RPMI7951 (cell line): ENCODE results near the gene CA5A. TPM values are rescaled to one million over a fixed set of nuclear protein-coding genes. Genes with fewer than 3 reads are reported as not detected.
"Not testable (repeated sequence)": the region's sequence is repeated elsewhere in the genome, so short reads cannot be mapped to it uniquely, and the experiment has no call there.

Experiments used
- DNase-seq: peaks from one replicate; pipeline ENCODE4 v3.0.0-alpha.2; 2012; ENCODE audit warnings: low read depth
- total RNA-seq: library from RNA; depleted of rRNA; stranded (reverse); fragments of >200 nt; shearing (Covaris generic); gene quantifications from 2 replicates; pipeline ENCODE4 v1.2.3, GENCODE V29; 2014

The CA5A gene
- total RNA-seq, 1 experiment from 2014 or later, result not detected

DNA sequence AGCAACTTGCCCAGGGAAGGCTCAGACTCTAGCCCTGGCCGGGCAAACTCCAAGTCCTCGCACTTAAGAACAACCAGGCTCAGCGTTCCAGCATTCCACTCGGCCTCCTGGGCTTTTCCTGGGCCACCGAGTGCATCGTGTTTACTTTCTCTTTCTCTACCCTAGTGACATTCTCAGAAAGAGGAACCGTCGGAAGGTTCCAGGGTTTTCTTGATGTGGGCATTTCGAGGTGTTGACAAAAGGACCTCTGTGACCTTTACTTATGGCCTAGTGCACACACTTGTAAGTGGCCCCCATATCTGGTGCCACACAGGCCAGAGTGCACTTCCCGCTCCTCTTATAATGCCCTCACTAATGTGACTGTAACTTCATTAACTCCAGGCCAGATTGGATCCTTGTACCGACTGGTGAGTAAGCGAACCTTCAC, 11.8 kb upstream of the CA5A start:
- no peak for DNase-seq

DNA sequence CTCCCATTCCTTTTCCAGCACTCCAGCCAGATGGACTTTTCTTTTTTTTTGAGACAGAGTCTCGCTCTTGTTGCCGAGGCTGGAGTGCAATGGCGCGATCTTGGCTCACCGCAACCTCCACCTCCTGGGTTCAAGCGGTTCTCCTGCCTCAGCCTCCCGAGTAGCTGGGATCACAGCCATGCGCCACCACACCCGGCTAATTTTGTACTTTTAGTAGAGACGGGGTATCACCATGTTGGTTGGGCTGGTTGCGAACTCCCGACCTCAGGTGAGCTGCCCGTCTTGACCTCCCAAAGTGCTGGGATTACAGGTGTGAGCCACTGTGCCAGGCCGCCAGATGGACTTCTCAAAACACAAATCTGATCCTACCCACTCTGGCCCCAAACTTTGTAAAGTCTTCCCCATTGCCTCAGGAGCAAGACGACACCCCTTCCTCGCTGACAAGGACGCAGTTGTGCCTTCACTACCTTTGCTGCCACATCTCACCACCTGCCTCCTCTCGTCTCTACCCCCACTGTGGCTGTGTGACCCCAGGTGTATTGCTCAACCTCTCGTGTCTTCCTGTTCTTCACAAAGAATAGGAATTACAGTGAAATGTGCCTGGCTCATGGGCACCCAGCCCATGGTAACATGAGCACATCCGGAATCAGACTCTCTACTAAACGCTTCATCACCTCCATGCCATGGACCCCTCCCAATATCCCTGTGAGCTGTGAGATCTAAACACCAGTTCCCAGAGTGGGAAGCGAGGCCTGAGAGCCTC, 11.2 kb upstream of the CA5A start:
- no peak for DNase-seq

DNA sequence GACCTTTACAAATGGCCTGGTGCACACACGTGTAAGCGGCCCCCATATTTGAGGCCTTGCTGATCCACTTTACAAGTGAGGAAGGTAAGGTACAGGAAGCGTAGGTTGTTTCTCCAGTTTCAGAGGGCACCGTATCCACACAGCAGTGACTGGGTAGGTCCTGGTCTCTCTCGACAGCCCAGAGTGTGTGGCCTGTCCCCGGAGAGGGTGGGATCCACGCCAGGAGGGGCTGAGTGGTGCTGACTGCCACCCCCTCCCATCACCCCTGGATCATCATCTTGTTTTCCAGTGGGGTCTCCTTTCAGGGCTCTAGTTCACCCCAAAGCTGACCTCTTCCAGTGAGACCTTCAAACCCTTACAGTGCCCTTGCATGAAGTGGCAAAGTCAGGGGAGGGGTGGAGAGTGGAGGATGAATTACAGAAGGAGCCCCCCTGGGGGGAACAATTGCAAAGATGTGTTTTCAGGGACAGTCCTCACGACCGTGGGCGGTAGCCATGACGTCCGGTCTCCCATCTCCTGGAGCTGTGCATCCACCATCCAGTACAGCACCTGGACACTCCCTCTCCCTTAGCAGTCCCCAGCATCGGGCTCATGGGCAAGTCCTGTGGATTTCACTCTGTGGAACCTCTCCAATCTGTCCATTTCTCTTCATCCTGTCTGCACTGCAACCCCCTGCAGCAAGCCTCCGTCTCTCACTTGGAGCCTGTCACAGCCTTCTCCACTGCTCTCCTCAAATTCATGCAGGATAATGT, 10.4 kb upstream of the CA5A start:
- no peak for DNase-seq

DNA sequence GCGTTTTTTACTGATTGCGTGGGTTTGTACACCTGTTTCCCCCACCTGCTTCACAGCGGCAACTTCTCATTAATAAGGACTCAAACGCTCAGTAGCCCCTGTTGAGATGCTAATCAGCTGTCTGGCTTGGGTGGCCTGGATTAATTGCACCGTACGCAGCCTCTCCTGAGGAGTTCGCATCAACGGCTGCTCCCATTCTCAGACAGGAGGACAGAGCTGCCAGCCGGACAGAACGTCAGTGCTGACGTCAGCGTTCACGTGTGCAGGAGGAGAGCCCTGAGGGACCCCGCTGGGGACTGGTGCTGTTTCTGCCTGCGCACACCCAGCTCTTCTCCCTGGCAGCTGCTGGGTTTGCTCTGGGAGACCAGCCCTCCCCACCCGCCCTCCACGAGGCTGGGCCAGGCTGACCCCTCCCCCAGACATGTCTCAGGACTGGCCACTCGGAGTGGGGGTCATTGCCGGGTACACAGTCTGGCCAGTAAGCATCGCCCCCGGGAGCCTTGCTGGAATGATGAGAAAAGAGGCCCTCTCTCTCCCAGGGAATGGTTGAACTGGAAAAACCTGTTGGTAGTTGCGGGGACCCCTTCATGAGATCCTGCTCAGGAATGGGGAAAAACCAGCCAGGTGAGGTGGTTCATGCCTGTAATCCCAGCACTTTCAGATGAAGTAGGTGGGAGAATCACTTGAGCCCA, 9.2 kb upstream of the CA5A start:
- DNase-seq, result no peak

DNA sequence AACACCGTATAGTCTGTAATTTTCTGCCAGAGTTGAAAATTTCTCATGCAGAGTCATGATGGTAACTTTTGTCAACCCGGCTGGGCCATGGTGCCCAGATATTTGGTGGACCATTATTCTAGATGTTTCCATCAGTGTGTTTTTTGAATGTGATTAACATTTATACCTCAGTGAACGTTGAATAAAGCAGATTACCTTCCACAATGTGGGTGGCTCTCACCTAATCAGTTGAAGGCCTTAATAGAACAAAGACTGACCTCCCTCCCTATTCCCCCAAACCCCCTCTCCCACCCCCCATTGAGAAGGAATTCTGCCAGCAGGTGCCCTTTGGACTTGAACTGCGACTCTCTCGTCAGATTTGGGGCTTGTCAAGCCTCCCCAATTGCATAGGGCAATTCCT, 6.4 kb upstream of the CA5A start:
- DNase-seq, result no peak

DNA sequence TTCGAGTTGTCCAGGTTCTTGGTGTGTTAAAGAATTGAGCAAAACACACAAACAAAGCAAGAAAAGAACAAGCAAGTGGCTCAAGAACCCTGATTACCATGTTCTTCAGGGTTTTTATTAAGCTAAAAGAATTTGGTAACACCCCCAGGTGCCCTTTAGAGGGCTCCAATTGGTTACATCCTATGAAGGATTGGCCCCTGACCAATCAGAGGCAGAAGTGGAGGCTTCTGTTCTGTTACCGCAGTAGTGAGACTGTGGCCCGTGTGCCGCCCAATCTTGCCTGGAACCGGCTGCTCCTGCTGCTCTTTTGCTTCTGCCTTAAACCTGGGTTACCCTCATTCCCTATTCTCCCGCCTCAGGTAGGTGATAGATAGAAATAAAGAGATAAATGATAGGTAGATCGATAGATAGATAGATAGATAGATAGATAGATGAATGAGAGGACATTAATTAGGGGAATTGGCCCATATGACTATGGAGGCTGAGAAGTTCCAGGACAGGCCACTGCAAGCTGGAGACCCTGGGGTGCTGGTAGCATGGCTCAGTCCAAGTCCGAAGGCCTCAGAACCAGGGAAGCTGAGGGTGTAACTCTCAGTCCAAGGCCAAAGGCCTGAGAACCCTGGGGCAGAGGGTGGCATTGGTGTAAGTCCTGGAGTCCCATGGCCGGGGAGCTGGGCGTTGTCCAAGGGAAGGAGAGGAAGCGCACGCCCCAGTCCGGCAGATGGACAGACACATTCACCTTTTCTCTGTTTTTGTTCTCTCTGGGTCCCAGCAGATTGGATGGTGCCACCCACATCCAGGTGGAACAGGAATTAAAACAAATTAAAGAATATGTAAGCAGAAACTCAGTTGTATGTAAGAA, 3.5 kb upstream of the CA5A start:
- DNase-seq, result no peak

DNA sequence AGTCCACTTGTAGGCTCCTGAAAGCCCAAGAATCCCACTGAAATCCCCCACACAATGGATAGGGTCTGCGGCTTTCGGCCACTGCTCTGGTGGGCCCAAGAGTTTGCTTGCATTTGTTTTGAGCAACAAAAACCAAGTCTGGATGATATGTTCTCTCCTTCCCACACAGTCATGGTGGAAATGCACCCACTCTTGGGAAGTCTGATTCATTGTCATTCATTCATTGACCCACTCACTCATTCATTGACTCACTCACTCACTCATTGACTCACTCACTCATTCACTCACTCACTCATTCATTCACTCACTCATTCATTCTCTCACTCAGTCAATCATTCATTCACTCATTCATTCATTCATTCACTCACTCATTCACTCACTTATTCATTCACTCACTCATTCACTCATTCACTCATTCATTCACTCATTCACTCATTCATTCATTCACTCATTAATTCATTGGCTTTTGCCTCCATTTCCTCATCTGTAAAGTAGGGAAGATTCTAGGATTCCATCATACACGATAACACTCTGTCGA, 2.2 kb upstream of the CA5A start:
- no peak for DNase-seq

DNA sequence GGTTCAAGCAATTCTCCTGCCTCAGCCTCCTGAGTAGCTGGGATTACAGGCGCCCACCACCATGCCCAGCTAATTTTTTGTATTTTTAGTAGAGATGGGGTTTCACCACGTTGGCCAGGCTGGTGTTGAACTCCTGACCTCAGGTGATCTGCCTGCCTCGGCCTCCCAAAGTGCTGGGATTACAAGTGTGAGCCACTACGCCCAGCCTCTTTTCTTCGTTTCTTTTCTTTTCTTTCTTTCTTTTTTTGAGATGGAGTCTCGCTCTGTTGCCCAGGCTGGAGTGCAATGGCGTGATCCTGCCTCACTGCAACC, 858 bp upstream of the CA5A start:
- not testable (repeated sequence) for DNase-seq

DNA sequence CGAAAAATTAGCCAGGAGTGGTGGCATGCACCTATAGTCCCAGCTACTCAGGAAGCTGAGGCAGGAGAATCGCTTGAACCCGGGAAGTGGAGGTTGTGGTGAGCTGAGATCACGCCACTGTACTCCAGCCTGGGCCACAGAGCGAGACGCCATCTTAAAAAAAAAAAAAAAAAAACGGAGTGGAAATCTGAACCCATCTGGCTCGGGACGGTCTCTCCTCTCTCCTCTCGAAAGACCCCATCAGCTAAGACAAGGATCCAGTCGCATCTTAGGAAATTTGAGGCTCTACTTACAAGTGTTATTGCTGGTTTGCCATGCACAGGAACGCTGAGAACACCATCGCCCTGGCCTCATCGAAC, 334 bp downstream of the CA5A start:
- not testable (repeated sequence) for DNase-seq

DNA sequence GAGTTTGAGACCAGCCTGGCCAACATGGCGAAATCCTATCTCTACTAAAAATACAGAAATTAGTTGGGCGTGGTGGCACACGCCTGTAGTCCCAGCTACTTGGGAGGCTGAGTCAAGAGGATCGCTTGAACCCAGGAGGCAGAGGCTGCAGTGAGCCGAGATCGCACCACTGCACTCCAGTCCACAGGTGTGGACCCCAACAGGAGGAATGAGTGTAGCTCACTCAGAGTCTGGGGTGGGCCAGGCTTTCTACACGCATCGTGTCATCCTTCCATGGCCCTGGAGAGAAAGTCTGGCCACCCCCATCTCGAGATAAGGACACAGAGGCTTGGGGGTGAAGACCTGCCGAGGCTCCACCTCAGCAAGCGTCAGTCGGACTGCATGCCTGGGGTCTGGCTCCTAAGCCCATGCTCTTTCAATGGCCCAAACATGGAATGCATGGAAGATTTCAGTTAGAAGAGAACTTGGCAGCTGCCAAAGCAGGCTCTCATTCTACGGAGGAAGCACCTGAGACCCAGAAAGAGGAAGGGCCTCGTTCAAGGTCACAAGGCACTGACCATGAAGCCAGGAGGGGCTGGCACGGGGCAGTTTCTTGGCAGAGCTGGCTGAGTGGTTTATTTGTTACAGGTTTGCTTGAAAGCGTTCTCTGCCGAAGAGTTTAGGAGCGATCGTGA, 1.4 kb downstream of the CA5A start:
- not testable (repeated sequence) for DNase-seq

DNA sequence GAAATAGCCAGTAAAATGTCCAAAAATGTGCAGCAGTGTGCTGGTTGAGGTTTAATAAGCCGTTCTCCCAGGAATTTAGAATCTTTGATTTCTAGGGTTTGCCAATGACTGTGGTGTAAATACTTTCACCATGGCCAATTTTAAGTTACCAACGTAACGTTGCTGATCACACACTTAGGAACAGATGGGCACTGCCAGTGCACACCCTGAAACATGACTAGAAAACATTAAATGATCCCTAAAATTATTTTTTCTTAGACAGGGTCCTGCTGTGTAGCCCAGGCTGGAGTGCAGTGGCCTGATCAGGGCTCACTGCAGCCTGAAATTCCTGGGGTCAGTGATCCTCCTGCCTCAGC, 3.2 kb downstream of the CA5A start:
- DNase-seq, result no peak

DNA sequence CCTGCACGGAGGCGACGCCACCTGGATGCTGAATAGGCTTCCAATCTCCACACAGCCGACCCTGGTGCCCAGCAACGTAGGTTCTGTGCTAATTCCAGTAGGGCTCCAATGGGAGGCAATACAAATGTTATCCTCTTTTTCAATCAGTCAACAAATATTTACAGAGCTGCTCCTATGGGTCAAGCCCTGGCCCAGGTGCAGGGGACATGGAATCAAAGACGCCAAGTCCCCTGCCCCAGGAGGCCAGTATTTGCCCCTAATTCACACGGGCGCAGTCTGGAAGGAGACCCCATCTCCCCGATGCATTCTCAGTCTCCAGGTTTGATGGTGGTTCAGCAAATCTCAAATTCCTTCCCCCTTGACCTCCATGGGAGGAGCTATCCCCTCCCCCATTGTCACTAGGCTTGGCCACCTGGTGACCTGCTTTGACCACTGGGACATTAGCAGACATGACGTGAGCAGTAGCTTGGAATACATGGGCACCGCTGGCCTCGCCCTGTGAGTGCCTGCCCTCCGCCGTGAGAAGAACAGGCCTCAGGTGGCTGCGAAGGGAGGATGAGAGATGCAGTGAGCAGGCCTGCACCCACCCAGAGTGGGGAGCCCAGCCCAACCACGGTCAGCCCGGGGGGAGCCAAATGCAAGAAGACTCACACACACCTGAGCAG, 3.7 kb downstream of the CA5A start:
- not testable (repeated sequence) for DNase-seq

DNA sequence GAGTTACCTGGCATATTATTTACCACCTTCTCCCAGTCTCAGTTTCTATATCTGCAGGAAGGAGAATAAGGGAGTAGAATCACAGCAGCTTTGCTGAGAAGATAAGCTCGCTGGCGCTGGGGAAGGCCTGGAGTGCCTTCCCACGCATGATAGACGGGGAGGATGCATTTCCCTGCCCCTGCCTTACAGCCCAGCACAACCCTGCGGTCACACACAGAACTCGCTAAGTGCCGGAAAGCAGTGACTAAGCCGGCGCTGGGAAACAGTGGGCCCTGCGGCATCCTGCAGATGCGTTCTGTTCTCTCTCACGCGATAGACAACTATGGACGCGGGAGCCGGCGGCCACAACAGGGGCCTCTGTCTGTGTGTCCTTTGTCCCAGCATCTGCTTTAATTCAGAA, 4.8 kb downstream of the CA5A start:
- peak; percentile 99 for DNase-seq

DNA sequence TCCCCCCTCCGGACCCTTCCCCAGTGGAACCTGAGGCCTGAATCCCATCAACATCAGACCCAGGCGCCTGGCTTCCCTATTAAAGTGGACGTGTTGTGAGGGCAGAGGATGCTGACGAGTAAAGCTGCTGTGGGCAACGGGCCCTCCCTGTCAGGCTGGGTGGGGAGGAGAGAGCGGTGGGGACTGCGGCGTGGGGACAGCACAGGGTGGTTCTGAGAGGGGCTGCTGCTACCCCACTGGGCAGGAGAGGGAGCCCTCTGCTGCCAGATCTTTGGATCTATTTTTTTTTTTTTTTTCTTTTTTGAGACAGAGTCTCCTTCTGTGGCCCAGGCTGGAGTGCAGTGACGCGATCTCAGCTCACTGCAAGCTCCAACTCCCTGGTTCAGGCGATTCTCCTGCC, 5.9 kb downstream of the CA5A start:
- DNase-seq, result peak; percentile 40

DNA sequence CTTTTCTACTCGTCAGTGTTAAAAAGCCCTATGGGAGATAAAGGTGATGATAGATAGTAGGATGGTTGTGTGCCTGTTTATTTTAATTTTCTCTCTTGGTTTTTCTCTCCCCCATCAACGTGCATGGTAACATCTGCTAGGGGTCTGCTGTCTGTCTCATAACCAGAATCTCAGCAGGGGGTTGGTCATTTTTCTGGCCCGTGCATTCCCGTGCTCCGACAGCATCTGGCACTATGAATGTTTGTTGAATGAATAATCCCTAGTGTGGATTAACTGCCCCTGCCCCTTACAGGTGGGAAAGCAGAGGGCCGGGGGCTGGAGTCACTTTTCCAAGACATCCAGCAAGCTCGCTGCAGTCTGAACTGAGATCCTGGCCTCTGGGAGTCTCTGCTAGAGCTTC, 6.3 kb downstream of the CA5A start:
- DNase-seq, result peak; percentile 41

DNA sequence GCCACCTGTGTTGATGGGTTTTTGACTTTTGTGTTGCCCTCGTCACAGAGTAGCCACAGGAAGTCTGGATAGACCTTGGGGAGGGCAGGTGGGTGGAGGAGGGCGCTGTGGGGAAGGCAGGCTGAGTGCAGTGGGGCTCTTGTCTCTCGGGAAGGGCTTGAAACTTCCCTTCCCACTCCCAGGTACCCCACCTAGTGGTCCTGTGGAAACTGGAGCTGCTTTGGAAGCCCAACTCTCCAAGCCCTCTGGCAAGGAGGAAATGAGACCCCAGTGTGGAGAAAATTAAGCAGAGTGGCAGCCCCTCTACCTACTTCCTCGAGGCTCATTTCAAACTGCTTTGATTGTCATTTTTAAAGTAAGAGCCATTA, 9.2 kb downstream of the CA5A start:
- DNase-seq, result no peak

DNA sequence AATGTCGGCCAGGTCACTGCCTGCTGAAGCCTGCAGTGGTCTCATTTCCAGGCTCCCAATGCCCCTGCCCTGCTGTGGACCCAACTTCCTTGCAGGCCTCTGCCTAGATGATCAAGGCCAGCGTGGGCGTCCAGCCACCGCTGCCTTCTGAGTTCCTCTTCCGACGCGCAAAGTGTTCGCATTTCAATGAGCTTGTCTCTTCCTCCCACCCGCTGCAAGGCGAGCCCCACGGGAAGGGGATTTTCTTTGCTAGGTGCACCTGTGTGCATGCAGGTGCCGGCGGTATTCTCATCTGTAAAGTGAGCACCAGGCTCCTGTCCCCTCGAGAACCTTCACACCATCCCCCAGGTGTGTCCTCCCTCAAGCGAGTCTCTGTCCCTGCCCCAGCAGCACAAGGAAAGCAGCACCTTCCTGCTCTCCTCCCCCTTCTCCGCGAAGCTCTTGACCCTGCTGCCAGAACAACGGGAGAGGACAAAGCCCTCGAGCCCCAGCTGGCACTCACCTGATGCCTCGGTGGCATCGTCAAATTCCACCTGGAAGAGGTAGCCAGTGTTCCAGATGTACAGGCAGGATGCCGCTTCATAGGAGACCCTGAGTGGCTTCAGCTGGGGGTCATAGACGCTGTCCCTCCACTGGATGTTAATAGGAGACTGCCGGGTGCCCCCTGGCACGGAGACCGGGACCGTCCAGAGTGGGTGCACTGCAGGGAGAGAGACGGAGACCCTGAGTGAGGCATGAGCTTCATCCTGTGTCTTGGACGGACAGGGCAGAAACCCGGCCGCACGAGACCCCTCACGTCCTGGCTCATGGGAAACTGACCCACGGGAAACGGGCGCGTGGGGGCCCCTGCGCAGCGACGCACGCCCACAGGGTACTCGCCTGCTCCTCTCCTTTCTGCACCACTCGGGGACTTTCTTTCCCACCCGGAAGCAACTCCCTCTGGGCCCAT, 9.8 kb downstream of the CA5A start:
- DNase-seq, result no peak

DNA sequence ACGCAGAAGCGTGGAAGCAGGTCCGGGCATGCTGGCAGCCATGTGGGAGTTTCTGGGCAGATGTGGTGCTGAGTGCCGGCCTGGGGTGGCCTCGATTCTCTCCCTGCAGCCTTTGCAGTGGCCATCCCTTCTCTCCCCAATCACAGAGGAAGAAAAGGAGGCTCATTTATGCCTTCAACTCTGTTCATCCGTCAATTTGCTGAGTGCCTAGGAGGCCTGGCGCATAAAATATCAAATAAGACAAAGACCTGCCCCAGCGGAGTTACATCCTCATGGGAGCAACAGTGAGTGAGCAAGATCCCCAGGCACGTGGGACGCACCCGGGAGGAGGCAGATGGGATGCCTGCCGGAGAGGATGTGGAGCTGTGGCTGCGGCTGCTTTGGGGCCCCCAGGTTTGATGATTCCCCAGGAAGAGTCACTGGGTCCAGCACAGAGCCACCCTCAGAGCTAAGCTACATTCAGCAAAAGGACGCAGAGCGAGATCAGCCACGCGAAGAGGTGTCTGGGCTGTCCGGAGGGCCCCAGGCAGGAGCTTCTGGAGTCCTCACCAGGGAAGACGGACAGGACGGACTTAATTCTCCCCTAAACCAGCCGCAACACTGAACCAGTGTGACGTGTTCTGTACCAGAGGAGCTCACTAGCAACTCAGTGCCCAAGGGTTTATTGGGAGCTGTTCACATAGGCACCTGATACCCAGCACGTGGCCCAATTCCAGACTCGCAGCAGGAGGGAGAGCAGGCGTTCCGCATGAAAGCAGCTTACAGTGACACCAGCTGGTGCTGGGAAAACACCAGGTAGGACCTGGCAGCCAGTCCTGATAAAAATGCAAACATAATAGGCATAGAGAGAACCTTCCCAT, 11.3 kb downstream of the CA5A start:
- peak; percentile 51 for DNase-seq
